Kidney (tissue), 14 donors: ENCODE measurements around the gene PEAK1. TPM values are rescaled to one million over a fixed set of nuclear protein-coding genes. Genes with fewer than 3 reads are reported as not detected.

ENCODE experiments used
- DNase-seq, 5 donors: peaks; one replicate each; pipeline ENCODE4 v3.0.0-alpha.2; 2013 to 2020
- FAIRE-seq: peaks from 2 replicates; lab custom pipeline; 2012; peaks lifted over from hg19 to GRCh38; lab: Jason Lieb, UNC
- H3K27ac ChIP-seq, 2 donors: one replicate each; pipeline ENCODE4 v1.7.0; 2013; ENCODE audit warnings: low read depth in 2 of 2, low read length in 2 of 2, inconsistent platforms in 1 of 2
- H3K27me3 ChIP-seq: one replicate; pipeline ENCODE4 v1.7.1; 2013; ENCODE audit warnings: low read length, inconsistent platforms; ENCODE audit not compliant: control insufficient read depth, insufficient read depth
- H3K36me3 ChIP-seq, 3 donors: one replicate each; pipeline versions ENCODE4 v1.7.0 to v1.7.1; 2013; ENCODE audit warnings: low read length in 3 of 3, control low read depth in 1 of 3, inconsistent platforms in 1 of 3; ENCODE audit not compliant: insufficient read depth in 3 of 3, control insufficient read depth in 2 of 3
- H3K4me1 ChIP-seq, 3 donors: one replicate each; pipeline versions ENCODE4 v1.7.0 to v1.7.1; 2013; ENCODE audit warnings: low read length in 3 of 3, inconsistent platforms in 1 of 3, low read depth in 1 of 3; ENCODE audit not compliant: control insufficient read depth in 2 of 3, insufficient read depth in 2 of 3
- H3K4me3 ChIP-seq, 3 donors: one replicate each; pipeline versions ENCODE4 v1.7.0 to v1.8.1; 2013; ENCODE audit warnings: low read length in 3 of 3, control low read depth in 1 of 3, inconsistent platforms in 1 of 3
- H3K9ac ChIP-seq, 3 donors: one replicate each; pipeline versions ENCODE4 v1.7.0 to v1.7.1; 2013; ENCODE audit warnings: low read length in 3 of 3, control low read depth in 1 of 3, inconsistent platforms in 1 of 3
- H3K9me3 ChIP-seq, 3 donors: one replicate each; pipeline versions ENCODE4 v1.7.0 to v1.7.1; 2013; ENCODE audit warnings: low read length in 3 of 3, control low read depth in 1 of 3, inconsistent platforms in 1 of 3; ENCODE audit not compliant: control insufficient read depth in 2 of 3, insufficient read depth in 1 of 3
- CTCF ChIP-seq: IDR thresholded peaks from 3 replicates; pipeline ENCODE4 v1.5.1; 2012; ENCODE audit warnings: mild to moderate bottlenecking, moderate library complexity, borderline replicate concordance; ENCODE audit not compliant: insufficient read depth; ENCODE audit errors: extremely low read depth
- intact Hi-C: fragments of 100-400 bp; cut with DNase I; formaldehyde crosslinking; loops from one replicate; pipeline ENCODE4 v1.11.1; 2022
- polyA plus RNA-seq: library from polyadenylated mRNA; stranded (reverse); fragments of 350-450 nt; fragmentation: Illumina TruSeq; extraction: RNeasy Lipid Tissue Mini Kit (QIAGEN cat#74804); gene quantifications from one replicate; pipeline ENCODE4 v1.2.3, GENCODE V29; 2014; ENCODE audit warnings: low read depth, low replicate concordance; ENCODE audit not compliant: insufficient read depth
- total RNA-seq: library from RNA; stranded (reverse); fragmentation: NEBNext Ultra II Directional; extraction: Animal tissue kit (Norgen Biotek cat#: 25700); gene quantifications from one replicate; pipeline ENCODE4 v1.2.1, GENCODE V29; 2021
- donor health status: control.
- donor health status: control.
- donor health status: control.
- donor health status: control.
- donor health status: control.
- donor health status: DM: yes; HTN: yes; CAD: no.
- donor health status: Normal renal cell carcinoma (clear cell type).

The PEAK1 gene
- total and polyA plus RNA-seq, 2 donors from 2014 or later: 2.9 to 50.3 TPM

GRCh38 chr15:77107531-77108355, 312.2 kb downstream of the PEAK1 start:
- Histone ChIP-seq H3K36me3 (peaks cover 0 to 3% (median 0%) of the 10 kb centered on the region in 3 donors), H3K9ac (no peak overlapping the region), H3K9me3 (no peaks in the 10 kb centered on the region), H3K4me3 (no peak overlapping the region), H3K27me3 (no peaks in the 10 kb centered on the region), H3K4me1 (peaks cover 5 to 10% (median 7%) of the 10 kb centered on the region in 3 donors), H3K27ac (no peak overlapping the region)
- TF ChIP-seq CTCF: peak; percentile 61
- intact Hi-C loops: no loop called here
- DNase-seq: peak in 4 of 5 donors; percentile 84 to 92 (median 90)
- no peak for FAIRE-seq

GRCh38 chr15:77107068-77107467, 312.8 kb downstream of the PEAK1 start:
- Histone ChIP-seq H3K9ac (no peak overlapping the region), H3K27me3 (no peaks in the 10 kb centered on the region), H3K9me3 (no peaks in the 10 kb centered on the region), H3K4me3 (no peak overlapping the region), H3K27ac (peak overlapping the region in 1 of 2 donors; percentile 35), H3K36me3 (peaks cover 0 to 3% (median 0%) of the 10 kb centered on the region in 3 donors), H3K4me1 (peaks cover 5 to 10% (median 7%) of the 10 kb centered on the region in 3 donors)
- intact Hi-C loops: no loop called here
- peak in 2 of 5 donors; percentile 25 to 57 for DNase-seq
- no peak for FAIRE-seq
- TF ChIP-seq CTCF: no peak

- no peaks in the 10 kb centered on the region for H3K27me3 ChIP-seq
- H3K9ac ChIP-seq: no peak overlapping the region
- no peak overlapping the region for H3K27ac ChIP-seq
- H3K9me3 ChIP-seq: no peaks in the 10 kb centered on the region
- DNase-seq: no peak
- intact Hi-C loops: no loop called here
- peaks cover 5 to 10% (median 7%) of the 10 kb centered on the region in 3 donors for H3K4me1 ChIP-seq
- FAIRE-seq: no peak
- no peaks in the 10 kb centered on the region for H3K36me3 ChIP-seq
- H3K4me3 ChIP-seq: no peak overlapping the region
- no peak for TF ChIP-seq CTCF
These were observed 315.7 kb downstream of the PEAK1 start for GRCh38 chr15:77104155-77104554.
